Transverse colon (tissue), 4 donors: Measurements from ENCODE around the gene CHPF. TPM values are rescaled to one million over a fixed set of nuclear protein-coding genes. Genes with fewer than 3 reads are reported as not detected.

Experiments
- DNase-seq: peaks from one replicate; pipeline ENCODE4 v3.0.0-alpha.2; 2019
- H3K27ac ChIP-seq, 4 donors: fragments of 200-600 bp; sonication (generic); 2 replicates each; pipeline ENCODE4 v1.5.1; 2016 to 2018; ENCODE audit warnings: inconsistent platforms in 4 of 4
- H3K27me3 ChIP-seq: fragments of 200-600 bp; sonication (generic); 2 replicates; pipeline ENCODE4 v1.5.1; 2017; ENCODE audit warnings: inconsistent platforms
- H3K36me3 ChIP-seq, 4 donors: fragments of 200-600 bp; sonication (generic); 2 replicates each; pipeline ENCODE4 v1.5.1; 2017 to 2019; ENCODE audit warnings: inconsistent platforms in 4 of 4
- H3K4me1 ChIP-seq, 4 donors: fragments of 200-600 bp; sonication (generic); 2 replicates each; pipeline ENCODE4 v1.5.1; 2017 to 2020; ENCODE audit warnings: inconsistent platforms in 4 of 4
- H3K4me3 ChIP-seq, 4 donors: fragments of 200-600 bp; sonication (generic); 1 replicate in 1 of 4; 2 replicates in 3 of 4; pipeline versions ENCODE4 v1.5.1 to v1.6.1; 2017 to 2019; ENCODE audit warnings: inconsistent platforms in 4 of 4
- H3K9me3 ChIP-seq, 2 donors: fragments of 200-600 bp; sonication (generic); 2 replicates each; pipeline ENCODE4 v1.5.1; 2017 to 2019; ENCODE audit warnings: inconsistent platforms in 2 of 2
- EP300 ChIP-seq: sonication (generic); formaldehyde crosslinking; IDR thresholded peaks from one replicate; pipeline ENCODE4 v1.6.1; 2017; ENCODE audit warnings: antibody characterized with exemption, low read depth
- POLR2A ChIP-seq: fragments of 450-650 bp; IDR thresholded peaks from one replicate; pipeline ENCODE4 v1.6.1; 2016; ENCODE audit warnings: antibody characterized with exemption, mild to moderate bottlenecking, moderate library complexity
- POLR2AphosphoS5 ChIP-seq, 3 donors: sonication (generic); formaldehyde crosslinking; IDR thresholded peaks; one replicate each; pipeline ENCODE4 v1.6.1; 2016; ENCODE audit warnings: antibody characterized with exemption in 3 of 3
- WGBS, 2 donors: methylation state at CpG; one replicate each; pipeline ENCODE4 v1.1.5; 2018; ENCODE audit warnings: low coverage in 1 of 2; 5-methylcytosine and 5-hydroxymethylcytosine counted together
- in situ Hi-C, 4 donors: fragments of 200-750 bp; cut with MboI; loops; one replicate each; pipeline versions ENCODE4 v1.15.0 to v1.15.1; 2017; ENCODE audit warnings: low sequenced_read_pairs in 3 of 4, low pct_ligation_motif_present in 1 of 4, low pct_unique_long_range_greater_than_20kb in 1 of 4
- intact Hi-C: fragments of 100-400 bp; cut with DNase I; formaldehyde crosslinking; loops from one replicate; pipeline ENCODE4 v1.15.1; 2023; ENCODE audit warnings: low total_unique reads
- total RNA-seq, 4 donors: library from RNA; depleted of rRNA; stranded (reverse); fragments of >200 nt; gene quantifications; one replicate each; pipeline ENCODE4 v1.1.0, GENCODE V29; 2016
- TF ChIP-seq, protein P1 (sequence below), 5 experiments: fragments of 200-600 bp in 3 of 5; fragments of 450-650 bp in 2 of 5; sonication (generic) in 3 of 5; IDR thresholded peaks; 1 replicate in 2 of 5; 2 replicates in 3 of 5; pipeline ENCODE4 v1.5.1; 2016 to 2017; ENCODE audit warnings: antibody characterized with exemption in 5 of 5, inconsistent platforms in 3 of 5, mild to moderate bottlenecking in 2 of 5, moderate library complexity in 1 of 5

The CHPF gene
- total RNA-seq, 4 donors from 2014 or later = 21.1 to 58.2 (median 52.1) TPM

DNA sequence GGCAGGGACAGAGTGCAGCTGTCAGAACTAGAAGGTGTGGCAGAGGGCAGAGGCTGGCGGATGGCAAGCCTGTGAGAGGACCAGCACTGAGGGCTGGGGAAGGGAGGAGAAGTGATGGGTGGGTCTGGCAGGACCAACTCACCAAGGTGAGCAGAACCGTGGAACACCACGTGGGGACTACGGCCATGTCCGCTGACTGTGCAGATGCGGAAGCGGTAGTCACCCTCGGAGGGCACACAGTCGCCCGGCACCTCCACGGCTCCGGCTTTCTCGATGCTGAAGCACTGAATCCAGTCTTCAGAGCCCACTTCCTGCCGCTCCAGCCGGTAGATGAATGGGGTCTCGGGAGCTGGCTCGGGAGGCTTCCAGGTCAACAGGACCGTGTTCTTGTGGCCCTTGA lies 23.5 kb upstream of the CHPF start:
- WGBS, 2 donors = 92% methylated on average over 18 of the region's 18 CpGs; no CpG with 5 or more reads in 1 of the 2 donors
- in situ Hi-C loops (no loop called here), intact Hi-C loops (no loop called here)
- DNase-seq = no peak
- TF ChIP-seq EP300 (no peak), POLR2A (no peak), POLR2AphosphoS5 (IDR thresholded peaks at IDR 0.05) (no peak)
- TF ChIP-seq, protein P1, sequence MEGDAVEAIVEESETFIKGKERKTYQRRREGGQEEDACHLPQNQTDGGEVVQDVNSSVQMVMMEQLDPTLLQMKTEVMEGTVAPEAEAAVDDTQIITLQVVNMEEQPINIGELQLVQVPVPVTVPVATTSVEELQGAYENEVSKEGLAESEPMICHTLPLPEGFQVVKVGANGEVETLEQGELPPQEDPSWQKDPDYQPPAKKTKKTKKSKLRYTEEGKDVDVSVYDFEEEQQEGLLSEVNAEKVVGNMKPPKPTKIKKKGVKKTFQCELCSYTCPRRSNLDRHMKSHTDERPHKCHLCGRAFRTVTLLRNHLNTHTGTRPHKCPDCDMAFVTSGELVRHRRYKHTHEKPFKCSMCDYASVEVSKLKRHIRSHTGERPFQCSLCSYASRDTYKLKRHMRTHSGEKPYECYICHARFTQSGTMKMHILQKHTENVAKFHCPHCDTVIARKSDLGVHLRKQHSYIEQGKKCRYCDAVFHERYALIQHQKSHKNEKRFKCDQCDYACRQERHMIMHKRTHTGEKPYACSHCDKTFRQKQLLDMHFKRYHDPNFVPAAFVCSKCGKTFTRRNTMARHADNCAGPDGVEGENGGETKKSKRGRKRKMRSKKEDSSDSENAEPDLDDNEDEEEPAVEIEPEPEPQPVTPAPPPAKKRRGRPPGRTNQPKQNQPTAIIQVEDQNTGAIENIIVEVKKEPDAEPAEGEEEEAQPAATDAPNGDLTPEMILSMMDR (IDR thresholded peaks at IDR 0.05) = no peak
- no peaks in the 10 kb centered on the region for H3K9me3 ChIP-seq
- peaks cover 3 to 17% (median 8%) of the 10 kb centered on the region in 4 donors for H3K4me1 ChIP-seq
- peaks cover 20% of the 10 kb centered on the region for H3K27me3 ChIP-seq
- no peak overlapping the region for H3K27ac ChIP-seq
- H3K36me3 ChIP-seq = no peaks in the 10 kb centered on the region
- no peak overlapping the region for H3K4me3 ChIP-seq

DNA sequence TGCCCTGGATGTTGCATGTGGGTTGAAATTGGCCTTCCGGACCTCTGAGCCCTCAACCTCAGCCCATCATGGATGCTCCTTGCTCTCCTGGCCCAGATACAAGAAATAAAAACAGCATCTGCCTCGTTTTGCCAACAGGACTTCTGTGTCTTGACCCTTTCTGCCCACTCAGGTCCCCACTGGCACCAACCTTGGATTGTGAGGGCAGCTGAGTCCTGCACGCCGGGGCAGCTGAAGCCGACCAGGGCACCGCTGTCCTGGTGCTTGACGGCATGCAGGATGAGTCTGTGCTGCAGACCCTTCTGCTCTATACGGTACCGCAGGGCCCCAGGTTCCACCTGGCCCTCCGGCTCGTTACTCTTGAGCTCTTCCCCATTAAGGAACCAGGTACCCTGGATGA lies 23.0 kb upstream of the CHPF start:
- TF ChIP-seq, protein P1 (IDR thresholded peaks at IDR 0.05) = no peak
- TF ChIP-seq EP300 (no peak), POLR2A (no peak), POLR2AphosphoS5 (IDR thresholded peaks at IDR 0.05) (no peak)
- Histone ChIP-seq H3K27me3 (peaks cover 18% of the 10 kb centered on the region), H3K27ac (no peak overlapping the region), H3K36me3 (no peaks in the 10 kb centered on the region), H3K4me1 (peaks cover 2 to 16% (median 7%) of the 10 kb centered on the region in 4 donors), H3K9me3 (no peaks in the 10 kb centered on the region), H3K4me3 (no peak overlapping the region)
- intact Hi-C loops (no loop called here), in situ Hi-C loops (no loop called here)
- WGBS, 2 donors = 86% methylated on average over 11 of the region's 11 CpGs; no CpG with 5 or more reads in 1 of the 2 donors
- no peak for DNase-seq

DNA sequence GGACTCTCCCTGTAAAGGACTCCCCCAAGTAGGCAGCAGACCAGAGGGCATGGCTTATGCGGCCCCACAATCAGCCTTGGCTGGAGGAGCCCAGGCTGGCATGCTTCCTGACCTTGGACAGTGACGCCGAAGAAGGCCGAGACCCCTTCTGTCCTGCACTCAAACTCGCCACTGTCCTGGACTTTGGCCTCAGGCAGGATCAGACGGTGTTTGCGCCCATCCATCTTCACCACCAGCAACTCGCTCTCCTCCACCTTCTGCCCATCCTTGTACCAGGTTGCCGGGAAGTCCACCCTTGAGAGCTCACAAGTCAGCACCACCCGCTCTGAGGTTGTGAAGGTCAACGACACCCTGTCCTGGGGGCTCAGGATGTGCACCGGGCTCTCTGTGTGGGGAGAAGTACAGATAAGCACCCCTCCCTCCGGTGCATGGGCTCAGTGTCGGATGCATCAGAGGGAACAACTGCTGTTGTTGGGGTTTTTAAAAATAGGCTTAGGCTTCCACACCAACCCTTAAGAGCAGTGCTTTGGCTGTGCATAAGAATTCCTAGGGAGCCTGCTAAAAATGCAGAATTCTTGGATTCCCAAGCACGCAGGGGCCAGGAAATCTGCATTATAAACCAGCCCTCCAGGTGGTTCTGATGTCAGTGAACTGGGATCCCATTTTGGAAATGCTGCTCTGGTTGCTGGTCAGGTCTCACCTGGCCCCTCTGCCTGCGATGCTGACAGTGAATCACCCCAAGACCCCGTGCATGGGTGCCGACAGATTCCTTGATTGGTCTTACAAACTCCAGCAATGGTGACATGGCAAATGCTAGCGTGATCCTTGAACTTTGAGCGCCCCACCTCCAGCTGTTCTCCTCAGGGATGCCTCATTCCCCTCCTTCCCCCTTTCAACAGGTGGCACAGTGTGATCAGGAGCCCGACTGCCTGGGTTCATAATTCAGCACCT lies 21.8 kb upstream of the CHPF start:
- Histone ChIP-seq H3K27me3 (peaks cover 5% of the 10 kb centered on the region), H3K36me3 (no peaks in the 10 kb centered on the region), H3K4me3 (no peak overlapping the region), H3K4me1 (peaks cover 0 to 7% (median 5%) of the 10 kb centered on the region in 4 donors), H3K27ac (no peak overlapping the region), H3K9me3 (no peaks in the 10 kb centered on the region)
- DNase-seq = no peak
- intact Hi-C loops = no loop called here
- in situ Hi-C loops = no loop called here
- 85% methylated on average over 21 of the region's 21 CpGs; no CpG with 5 or more reads in 1 of the 2 donors for WGBS, 2 donors
- TF ChIP-seq POLR2A (no peak), EP300 (no peak), POLR2AphosphoS5 (IDR thresholded peaks at IDR 0.05) (no peak)
- TF ChIP-seq, protein P1 (IDR thresholded peaks at IDR 0.05) = no peak

DNA sequence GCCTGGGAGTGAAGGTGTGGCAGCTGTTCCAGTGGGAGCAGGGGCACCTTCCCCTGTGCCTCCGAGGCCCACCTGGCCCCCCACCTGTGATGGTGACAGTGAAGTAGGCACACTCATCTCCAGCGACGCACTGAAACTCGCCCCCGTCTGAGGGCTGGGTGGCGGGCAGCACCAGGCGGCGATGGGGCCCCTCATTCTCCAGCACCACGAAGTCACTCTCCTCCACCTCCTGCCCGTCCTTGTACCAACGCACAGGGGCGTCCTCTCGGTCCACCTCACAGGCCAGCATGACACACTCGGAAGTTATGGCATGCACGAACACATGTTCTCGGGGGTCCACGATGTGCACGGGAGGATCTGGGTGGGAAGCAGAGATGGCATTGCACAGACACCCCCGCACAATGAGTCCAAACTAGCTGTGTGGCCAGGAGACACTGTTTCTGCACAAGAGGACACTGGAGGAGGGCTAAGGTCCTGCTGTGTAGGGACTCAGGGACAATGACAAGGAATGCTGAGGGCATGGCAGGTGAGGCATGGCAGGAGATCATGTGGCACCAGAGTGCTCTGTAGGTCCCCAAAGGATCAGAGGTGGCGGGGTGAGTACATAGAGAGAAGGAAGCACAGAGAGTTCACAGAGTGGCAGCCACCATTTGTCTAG lies 19.8 kb upstream of the CHPF start:
- H3K9me3 ChIP-seq = no peaks in the 10 kb centered on the region
- in situ Hi-C loops = no loop called here
- peaks cover 0 to 5% (median 2%) of the 10 kb centered on the region in 4 donors for H3K4me1 ChIP-seq
- intact Hi-C loops = no loop called here
- no peaks in the 10 kb centered on the region for H3K36me3 ChIP-seq
- H3K4me3 ChIP-seq = no peak overlapping the region
- H3K27ac ChIP-seq = no peak overlapping the region
- WGBS, 2 donors = 87% methylated on average over 20 of the region's 20 CpGs; no CpG with 5 or more reads in 1 of the 2 donors
- TF ChIP-seq, protein P1 (IDR thresholded peaks at IDR 0.05) = no peak
- DNase-seq = no peak
- H3K27me3 ChIP-seq = no peaks in the 10 kb centered on the region
